GM12878 (cell line): ENCODE data around the gene ERFL. TPM values are rescaled to one million over a fixed set of nuclear protein-coding genes. Genes with fewer than 3 reads are reported as not detected.

Experiments
- ATAC-seq: fragments of 200-7000 bp; cut with Tn5 transposase; 3 replicates; pipeline ENCODE4 v1.9.1; 2020; ENCODE audit warnings: mild to moderate bottlenecking, moderate library complexity
- BruUV-seq: library from RNA; stranded (reverse); fragments of 400-500 nt; replicated peaks from 2 replicates; lab custom pipeline; 2021; lab: Mats Ljungman, UMichigan
- CTCF ChIA-PET: fragments of 300-600 bp; sonication (Branson Sonifier 250); formaldehyde crosslinking; extraction: SDS; loops from one replicate; lab custom pipeline; 2021; ENCODE audit warnings: inconsistent platforms; lab: Yijun Ruan, JAX
- POLR2A ChIA-PET: fragments of 350-600 bp; formaldehyde crosslinking; extraction: SDS; loops from one replicate; lab custom pipeline; 2021; ENCODE audit warnings: inconsistent platforms; lab: Charles Lee
- RAD21 ChIA-PET: fragments of 300-600 bp; sonication (Branson Sonifier 250); formaldehyde crosslinking; loops from one replicate; lab custom pipeline; 2023; ENCODE audit warnings: antibody characterized with exemption; ENCODE audit not compliant: unreplicated experiment; lab: Charles Lee
- SMC1A ChIA-PET: fragments of 300-600 bp; sonication (Branson Sonifier 250); formaldehyde crosslinking; loops from one replicate; lab custom pipeline; 2023; ENCODE audit not compliant: unreplicated experiment, uncharacterized antibody; lab: Charles Lee
- DNase-seq: peaks from one replicate; pipeline ENCODE4 v3.0.0-alpha.2; 2011; ENCODE audit warnings: low read depth, low spot score
- FAIRE-seq: peaks from 3 replicates; lab custom pipeline; 2011; peaks lifted over from hg19 to GRCh38; lab: Jason Lieb, UNC
- H2AFZ ChIP-seq: 2 replicates; pipeline ENCODE4 v1.6.0; 2011; ENCODE audit warnings: low read depth, low read length, control low read depth; ENCODE audit not compliant: control insufficient read depth
- H3K27ac ChIP-seq: 2 replicates; pipeline ENCODE4 v1.5.1; 2011; ENCODE audit warnings: control low read depth; ENCODE audit not compliant: control insufficient read depth, insufficient read depth
- H3K27me3 ChIP-seq, 2 experiments: replicated peaks in 1 of 2; 2 replicates each; pipeline versions ENCODE4 v1.6.0 to v1.6.1; 2011; ENCODE audit warnings: low read length in 1 of 2; ENCODE audit not compliant: control insufficient read depth in 2 of 2, insufficient read depth in 2 of 2
- H3K36me3 ChIP-seq, 2 experiments: 2 replicates each; pipeline ENCODE4 v1.5.1; 2011; ENCODE audit warnings: low read length in 1 of 2; ENCODE audit not compliant: control insufficient read depth in 2 of 2, insufficient read depth in 2 of 2
- H3K4me1 ChIP-seq: 2 replicates; pipeline ENCODE4 v1.6.1; 2011; ENCODE audit warnings: mild to moderate bottlenecking, low read length, moderate library complexity, mixed read lengths; ENCODE audit not compliant: control insufficient read depth, insufficient read depth
- H3K4me2 ChIP-seq: 2 replicates; pipeline ENCODE4 v1.6.0; 2011; ENCODE audit warnings: control low read depth; ENCODE audit not compliant: control insufficient read depth, insufficient read depth
- H3K4me3 ChIP-seq: fragments of 200-600 bp; sonication (generic); 2 replicates; pipeline ENCODE4 v1.5.1; 2016
- H3K79me2 ChIP-seq: 2 replicates; pipeline ENCODE4 v1.6.0; 2011; ENCODE audit warnings: low read length; ENCODE audit not compliant: control insufficient read depth, insufficient read depth
- H3K9ac ChIP-seq: 2 replicates; pipeline ENCODE4 v1.8.0; 2011; ENCODE audit warnings: low read length, control low read depth, mixed read lengths; ENCODE audit not compliant: control insufficient read depth, insufficient read depth
- H3K9me3 ChIP-seq: replicated peaks from 3 replicates; pipeline ENCODE4 v1.5.1; 2011; ENCODE audit warnings: mild to moderate bottlenecking, low read length; ENCODE audit not compliant: control insufficient read depth, insufficient read depth
- H4K20me1 ChIP-seq: 2 replicates; pipeline ENCODE4 v1.6.0; 2011; ENCODE audit not compliant: control insufficient read depth, insufficient read depth
- BACH1 ChIP-seq: fragments of 450-650 bp; IDR thresholded peaks from 2 replicates; pipeline ENCODE4 v1.6.1; 2017; ENCODE audit warnings: mild to moderate bottlenecking, borderline replicate concordance
- CBX3 ChIP-seq: fragments of 200-600 bp; sonication (generic); IDR thresholded peaks from 2 replicates; pipeline ENCODE4 v1.6.1; 2016; ENCODE audit warnings: low read depth, borderline replicate concordance
- CTCF ChIP-seq, 3 experiments: IDR thresholded peaks in 2 of 3; conservative IDR thresholded peaks in 1 of 3; 2 replicates each; pipeline ENCODE4 v1.5.1; 2011; ENCODE audit warnings: low read depth in 3 of 3, low read length in 3 of 3, mild to moderate bottlenecking in 3 of 3, control low read depth in 2 of 3, moderate library complexity in 2 of 3, inconsistent platforms in 1 of 3, mixed read lengths in 1 of 3; ENCODE audit not compliant: control insufficient read depth in 2 of 3, insufficient read depth in 1 of 3; ENCODE audit errors: extremely low read depth in 1 of 3
- EED ChIP-seq: sonication (generic); IDR thresholded peaks from 2 replicates; pipeline ENCODE4 v1.6.1; 2016; ENCODE audit warnings: antibody characterized with exemption, low read depth
- ETV6 ChIP-seq, 2 experiments: fragments of 450-650 bp in 1 of 2; IDR thresholded peaks in 1 of 2; conservative IDR thresholded peaks in 1 of 2; 2 replicates each; pipeline ENCODE4 v1.6.1; 2014; ENCODE audit warnings: antibody characterized with exemption in 1 of 2, borderline replicate concordance in 1 of 2, low read depth in 1 of 2, mild to moderate bottlenecking in 1 of 2, moderate library complexity in 1 of 2
- KLF5 ChIP-seq: fragments of 450-650 bp; IDR thresholded peaks from 2 replicates; pipeline ENCODE4 v1.6.1; 2014; ENCODE audit warnings: mild to moderate bottlenecking; ENCODE audit not compliant: partially characterized antibody
- MEF2B ChIP-seq: fragments of 450-650 bp; IDR thresholded peaks from 2 replicates; pipeline ENCODE4 v1.6.1; 2018; ENCODE audit warnings: mild to moderate bottlenecking, moderate library complexity; ENCODE audit not compliant: partially characterized antibody, poor library complexity, severe bottlenecking
- RAD21 ChIP-seq: IDR thresholded peaks from 2 replicates; pipeline ENCODE4 v1.6.1; 2011; ENCODE audit warnings: mild to moderate bottlenecking, low read depth, low read length, moderate library complexity; ENCODE audit not compliant: insufficient read depth
- REST ChIP-seq: IDR thresholded peaks from 2 replicates; pipeline ENCODE4 v1.6.1; 2012; ENCODE audit warnings: mild to moderate bottlenecking, low read depth, low read length
- SMAD1 ChIP-seq: fragments of 450-650 bp; IDR thresholded peaks from 2 replicates; pipeline ENCODE4 v1.6.1; 2018; ENCODE audit warnings: mild to moderate bottlenecking, low read depth; ENCODE audit not compliant: partially characterized antibody
- SMAD5 ChIP-seq: IDR thresholded peaks from 2 replicates; pipeline ENCODE4 v1.6.1; 2016; ENCODE audit warnings: antibody characterized with exemption, low read depth
- YBX1 ChIP-seq: fragments of 450-650 bp; IDR thresholded peaks from 2 replicates; pipeline ENCODE4 v1.6.1; 2016; ENCODE audit warnings: antibody characterized with exemption
- WGBS: methylation state at CpG from one replicate; pipeline ENCODE4 v1.1.6; 2016; ENCODE audit warnings: low lambda C conversion rate; ENCODE audit not compliant: insufficient replicate concordance, insufficient coverage; ENCODE audit errors: missing lambda C conversion rate; 5-methylcytosine and 5-hydroxymethylcytosine counted together
- in situ Hi-C: fragments of 300-500 bp; cut with MboI; formaldehyde crosslinking; loops from 9 replicates; pipeline ENCODE4 v1.14.3; 2018; ENCODE audit warnings: mixed read lengths
- intact Hi-C: fragments of 100-400 bp; cut with micrococcal nuclease; formaldehyde crosslinking; loops from one replicate; pipeline ENCODE4 v1.14.2; 2022; ENCODE audit not compliant: unreplicated experiment
- polyA plus RNA-seq, 11 experiments: library from polyadenylated mRNA; depleted of rRNA in 4 of 11; unstranded in 6 of 11; stranded (reverse) in 5 of 11; fragments of >200 nt; fragmentation: Nextera tagmentation in 4 of 11; fragmentation: Illumina TruSeq in 1 of 11; extraction: Ambion mirVana in 4 of 11; extraction: Trizol in 1 of 11; gene quantifications; 1 replicate in 1 of 11; 2 replicates in 10 of 11; pipeline versions ENCODE4 v1.2.1 to v1.2.3, GENCODE V29; 2011 to 2016; ENCODE audit warnings: inconsistent platforms in 2 of 11, missing spikeins in 2 of 11, low read depth in 1 of 11
- total RNA-seq, 4 experiments: library from RNA; depleted of rRNA in 3 of 4; stranded (reverse); fragments of >200 nt in 3 of 4; fragmentation: Illumina TruSeq in 1 of 4; extraction: Trizol in 1 of 4; gene quantifications; 2 replicates each; pipeline versions ENCODE4 v1.2.1 to v1.2.3, GENCODE V29; 2013 to 2021
- TF ChIP-seq, protein P1 (sequence below): fragments of 450-650 bp; IDR thresholded peaks from 2 replicates; pipeline ENCODE4 v1.6.1; 2018; ENCODE audit warnings: borderline replicate concordance, mild to moderate bottlenecking; ENCODE audit not compliant: partially characterized antibody

Gene ERFL
- total and polyA plus RNA-seq, 10 of the 15 experiments (the other 5 are each of a cell fraction or from before 2014, with no cell fraction given), result 0.04 to 0.10 (median 0.05) TPM; not detected in 7

DNA sequence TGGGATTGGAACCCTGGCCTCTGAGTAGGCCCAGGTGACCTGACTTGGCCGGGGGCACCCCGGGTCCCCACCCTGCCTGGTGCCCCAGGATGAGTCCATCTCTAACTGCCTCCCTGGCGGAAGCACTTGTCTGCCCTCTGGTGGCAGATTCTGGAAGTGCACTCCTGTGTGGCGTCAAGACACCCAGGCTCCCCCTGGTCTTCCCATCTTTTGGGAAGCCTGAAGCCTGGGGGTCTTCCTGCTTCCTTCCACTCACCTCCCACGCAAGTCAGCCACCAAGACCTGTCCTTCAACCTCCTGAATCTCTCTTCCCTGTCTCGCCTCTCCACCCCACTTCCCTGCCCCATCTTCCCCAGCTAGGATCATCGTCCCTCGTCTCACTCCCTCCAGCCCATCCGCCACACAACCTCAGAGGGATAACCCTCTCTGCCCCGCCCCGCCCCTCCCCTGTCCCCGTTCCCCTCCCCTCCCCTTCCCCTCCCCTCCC lies 23.5 kb upstream of the ERFL start:
- DNase-seq (no peak), FAIRE-seq (peak; percentile 82), ATAC-seq (peak; percentile 96)
- peak overlapping the region; percentile 75 for H3K4me2 ChIP-seq
- ChIA-PET SMC1A (interaction anchor here (0.6 to 4.0 kb wide), 6 partner anchors 62 to 97 kb away, joined by 3 to 31 read pairs (median 4); partner anchors contain the start of gene RPS19), CTCF (interaction anchor here (0.6 to 4.6 kb wide), 13 partner anchors 15 to 1985 kb away, joined by 3 to 63 read pairs (median 3); partner anchors contain the start of genes CEACAM3 and RPS19), RAD21 (interaction anchor here (0.6 to 4.0 kb wide), 4 partner anchors 76 to 92 kb away, joined by 3 to 15 read pairs (median 5); partner anchors contain the start of gene RPS19), POLR2A (interaction anchor here (1.3 kb wide), 1 partner anchor 78 kb away, joined by 3 read pairs; no protein-coding TSS in a partner anchor)
- H3K9ac ChIP-seq, result no peak overlapping the region
- intact Hi-C loops, result loop anchor here (1.0 to 2.0 kb wide), 2 partner anchors 17 to 78 kb away; no protein-coding TSS in a partner anchor
- BruUV-seq, result no TSS peak
- peak overlapping the region; percentile 80 for H2AFZ ChIP-seq
- H3K4me1 ChIP-seq, result peaks cover 8% of the 10 kb centered on the region
- no peaks in the 10 kb centered on the region for H4K20me1 ChIP-seq
- no peak overlapping the region for H3K4me3 ChIP-seq
- WGBS, result 4% methylated on average over 12 of the region's 12 CpGs
- no peaks in the 10 kb centered on the region for H3K27me3 ChIP-seq
- no peaks in the 10 kb centered on the region for H3K36me3 ChIP-seq
- H3K27ac ChIP-seq, result no peak overlapping the region
- H3K79me2 ChIP-seq, result no peaks in the 10 kb centered on the region
- in situ Hi-C loops, result no loop called here
- no peaks in the 10 kb centered on the region for H3K9me3 ChIP-seq
- TF ChIP-seq SMAD1 (no peak), EED (peak; percentile 59; the same call in 1 of the 2 replicates), REST (no peak), ETV6 (conservative IDR thresholded peaks at IDR 0.05 in 1 of 2, IDR thresholded peaks at IDR 0.05 in 1 of 2; ENCODE audit: borderline replicate concordance in 1 of 2, low read depth in 1 of 2) (no peak), SMAD5 (no peak), KLF5 (no peak), CTCF (IDR thresholded peaks at IDR 0.05 in 2 of 3, conservative IDR thresholded peaks at IDR 0.05 in 1 of 3; ENCODE audit: control insufficient read depth in 2 of 3, extremely low read depth in 1 of 3, insufficient read depth in 1 of 3, low read depth in 3 of 3, low read length in 3 of 3) (peak; percentile 96 to 99 (median 97)), MEF2B (peak; percentile 9), YBX1 (no peak), BACH1 (peak; percentile 25; the same call in 1 of the 2 replicates), RAD21 (peak; percentile 97), CBX3 (no peak)
- TF ChIP-seq, protein P1, sequence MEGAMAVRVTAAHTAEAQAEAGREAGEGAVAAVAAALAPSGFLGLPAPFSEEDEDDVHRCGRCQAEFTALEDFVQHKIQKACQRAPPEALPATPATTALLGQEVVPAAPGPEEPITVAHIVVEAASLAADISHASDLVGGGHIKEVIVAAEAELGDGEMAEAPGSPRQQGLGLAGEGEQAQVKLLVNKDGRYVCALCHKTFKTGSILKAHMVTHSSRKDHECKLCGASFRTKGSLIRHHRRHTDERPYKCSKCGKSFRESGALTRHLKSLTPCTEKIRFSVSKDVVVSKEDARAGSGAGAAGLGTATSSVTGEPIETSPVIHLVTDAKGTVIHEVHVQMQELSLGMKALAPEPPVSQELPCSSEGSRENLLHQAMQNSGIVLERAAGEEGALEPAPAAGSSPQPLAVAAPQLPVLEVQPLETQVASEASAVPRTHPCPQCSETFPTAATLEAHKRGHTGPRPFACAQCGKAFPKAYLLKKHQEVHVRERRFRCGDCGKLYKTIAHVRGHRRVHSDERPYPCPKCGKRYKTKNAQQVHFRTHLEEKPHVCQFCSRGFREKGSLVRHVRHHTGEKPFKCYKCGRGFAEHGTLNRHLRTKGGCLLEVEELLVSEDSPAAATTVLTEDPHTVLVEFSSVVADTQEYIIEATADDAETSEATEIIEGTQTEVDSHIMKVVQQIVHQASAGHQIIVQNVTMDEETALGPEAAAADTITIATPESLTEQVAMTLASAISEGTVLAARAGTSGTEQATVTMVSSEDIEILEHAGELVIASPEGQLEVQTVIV, result no peak
